Measurements from ENCODE around the gene ZNF311. TPM values are rescaled to one million over a fixed set of nuclear protein-coding genes. Genes with fewer than 3 reads are reported as not detected.

Gene ZNF311
- polyA plus RNA-seq, 2 of the 4 experiments (the other 2 are of a cell fraction) = 0.27 to 0.74 TPM

GRCh38 chr6:28983838-28984237 is 21.3 kb downstream of the ZNF311 start (continued):
- TF ChIP-seq HOXA7 (CRISPR knock-in tag; IDR thresholded peaks at IDR 0.05) = no peak
- no peak for TF ChIP-seq HOXB13 (CRISPR knock-in tag; IDR thresholded peaks at IDR 0.05; ENCODE audit: low read depth)

- H3K4me3 ChIP-seq = peak overlapping the region; percentile 80
- TF ChIP-seq RCOR1 (IDR thresholded peaks at IDR 0.05; ENCODE audit: low read depth, low read length) (no peak), MAX (IDR thresholded peaks at IDR 0.05) (0 out of 2 replicates have a peak, but pooled peaks have one; percentile 7)
- peak overlapping the region; percentile 72 to 83 for H3K27ac ChIP-seq
- FAIRE-seq (no peak), ATAC-seq (peak; percentile 66 to 75; a peak in 5 of 6 replicates), DNase-seq (ENCODE audit: low read depth in 1 of 2, low spot score in 1 of 2) (peak; percentile 46 to 81)
- POLR2A ChIA-PET = interaction anchor here (0.7 to 2.2 kb wide), 3 partner anchors 23 to 87 kb away, joined by 3 to 13 read pairs (median 3); partner anchors contain the start of genes TRIM27 and ZNF311
- CTCF ChIA-PET = interaction anchor here (0.9 to 3.2 kb wide), 9 partner anchors 15 to 252 kb away, joined by 3 to 19 read pairs (median 4); partner anchors contain the start of gene TRIM27
- WGBS (ENCODE audit: missing lambda C conversion rate) = 6% methylated on average over 17 of the region's 17 CpGs
- H3K9me3 ChIP-seq = no peaks in the 10 kb centered on the region
- H3K4me2 ChIP-seq = peak overlapping the region; percentile 81
- H3K4me1 ChIP-seq = peaks cover 10% of the 10 kb centered on the region
Measured at GRCh38 chr6:28982476-28983266, 22.4 kb downstream of the ZNF311 start.

DNA sequence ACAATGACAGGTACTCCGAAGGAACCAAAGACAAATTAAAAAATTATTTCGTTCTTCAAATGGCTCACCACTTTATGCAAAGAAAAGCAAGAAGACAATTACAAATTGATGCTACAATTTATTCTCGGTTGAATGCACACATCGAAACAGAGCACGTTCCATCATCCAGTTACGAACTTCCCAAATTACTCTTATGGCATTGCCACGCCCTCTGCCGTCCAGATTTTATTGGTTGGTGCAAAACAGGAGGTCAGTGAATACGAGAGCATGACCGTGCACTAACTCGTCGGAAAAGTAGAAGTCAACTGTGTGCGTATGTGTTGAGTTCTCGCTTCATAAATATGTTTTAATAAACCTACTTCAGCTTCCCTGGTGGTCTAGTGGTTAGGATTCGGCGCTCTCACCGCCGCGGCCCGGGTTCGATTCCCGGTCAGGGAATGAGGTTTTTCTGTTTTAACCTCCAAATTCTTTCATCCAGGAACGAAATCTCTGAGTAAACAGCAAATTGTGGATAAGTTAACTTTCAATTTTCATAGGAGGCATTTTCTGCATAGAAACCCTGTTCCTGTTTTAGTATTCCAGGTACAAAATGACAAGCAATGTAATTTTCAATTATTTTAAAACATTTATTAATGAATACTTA is 23.2 kb downstream of the ZNF311 start:
- Histone ChIP-seq H3K27ac (peak overlapping the region; percentile 72 to 83), H3K4me2 (peak overlapping the region; percentile 81), H3K4me1 (peaks cover 10% of the 10 kb centered on the region), H3K9me3 (no peaks in the 10 kb centered on the region), H3K4me3 (peak overlapping the region; percentile 80)
- under 1% methylated on average over 23 of the region's 23 CpGs for WGBS (ENCODE audit: missing lambda C conversion rate)
- ChIA-PET CTCF (interaction anchor here (0.9 to 3.1 kb wide), 13 partner anchors 14 to 251 kb away, joined by 3 to 7 read pairs (median 4); partner anchors contain the start of gene TRIM27), POLR2A (interaction anchor here (0.6 to 2.2 kb wide), 3 partner anchors 86 to 715 kb away, joined by 4 to 13 read pairs (median 8); partner anchors contain the start of gene ZSCAN26)
- FAIRE-seq = no peak
- DNase-seq (ENCODE audit: low read depth in 1 of 2, low spot score in 1 of 2) = peak; percentile 27 to 91
- ATAC-seq = peak; percentile 17 to 52; a peak in 3 of 6 replicates
- TF ChIP-seq RARB (CRISPR knock-in tag; IDR thresholded peaks at IDR 0.05) (no peak), KDM5A (IDR thresholded peaks at IDR 0.05) (no peak), RNF2 (IDR thresholded peaks at IDR 0.05; ENCODE audit: borderline replicate concordance, low read depth) (no peak), MAZ (IDR thresholded peaks at IDR 0.05; ENCODE audit: borderline replicate concordance, low read depth, low read length) (no peak), HOXB5 (CRISPR knock-in tag; IDR thresholded peaks at IDR 0.05) (no peak), HOXB13 (CRISPR knock-in tag; IDR thresholded peaks at IDR 0.05; ENCODE audit: low read depth) (no peak), CHD4 (IDR thresholded peaks at IDR 0.05; ENCODE audit: borderline replicate concordance) (no peak), POLR2A (IDR thresholded peaks at IDR 0.05; ENCODE audit: low read length) (no peak), ZC3H11A (IDR thresholded peaks at IDR 0.05) (no peak), EP300 (IDR thresholded peaks at IDR 0.05) (no peak), SREBF2 (IDR thresholded peaks at IDR 0.05) (peak; percentile 72), BHLHE40 (IDR thresholded peaks at IDR 0.05; ENCODE audit: low read depth, low read length) (no peak), GATA3 (IDR thresholded peaks at IDR 0.05; ENCODE audit: borderline replicate concordance) (no peak), MYC (IDR thresholded peaks at IDR 0.05; ENCODE audit: borderline replicate concordance, low read length) (no peak), HDAC2 (IDR thresholded peaks at IDR 0.05) (no peak), KDM1A (IDR thresholded peaks at IDR 0.05; ENCODE audit: low read depth) (no peak), ZSCAN20 (CRISPR knock-in tag; IDR thresholded peaks at IDR 0.05) (no peak), USF2 (IDR thresholded peaks at IDR 0.05) (no peak), JUN (IDR thresholded peaks at IDR 0.05) (0 out of 5 replicates have a peak, but pooled peaks of 1 of the 2 experiments have one; percentile 15), NR3C1 (IDR thresholded peaks at IDR 0.05) (no peak), ZFP36 (IDR thresholded peaks at IDR 0.05; ENCODE audit: borderline replicate concordance, partially characterized antibody) (no peak), MAFK (IDR thresholded peaks at IDR 0.05; ENCODE audit: partially characterized antibody) (peak; percentile 70), RFX5 (IDR thresholded peaks at IDR 0.05) (no peak), ATOH8 (CRISPR knock-in tag; IDR thresholded peaks at IDR 0.05; ENCODE audit: low read depth) (no peak), HOXA7 (CRISPR knock-in tag; IDR thresholded peaks at IDR 0.05) (no peak), NFE2L2 (conservative IDR thresholded peaks at IDR 0.05; ENCODE audit: low read length) (0 out of 2 replicates have a peak, but pooled peaks have one; percentile 13), RAD21 (conservative IDR thresholded peaks at IDR 0.05 in 1 of 2, IDR thresholded peaks at IDR 0.05 in 1 of 2) (no peak), FOSB (CRISPR knock-in tag; IDR thresholded peaks at IDR 0.05) (no peak)
- TF ChIP-seq, protein P1, sequence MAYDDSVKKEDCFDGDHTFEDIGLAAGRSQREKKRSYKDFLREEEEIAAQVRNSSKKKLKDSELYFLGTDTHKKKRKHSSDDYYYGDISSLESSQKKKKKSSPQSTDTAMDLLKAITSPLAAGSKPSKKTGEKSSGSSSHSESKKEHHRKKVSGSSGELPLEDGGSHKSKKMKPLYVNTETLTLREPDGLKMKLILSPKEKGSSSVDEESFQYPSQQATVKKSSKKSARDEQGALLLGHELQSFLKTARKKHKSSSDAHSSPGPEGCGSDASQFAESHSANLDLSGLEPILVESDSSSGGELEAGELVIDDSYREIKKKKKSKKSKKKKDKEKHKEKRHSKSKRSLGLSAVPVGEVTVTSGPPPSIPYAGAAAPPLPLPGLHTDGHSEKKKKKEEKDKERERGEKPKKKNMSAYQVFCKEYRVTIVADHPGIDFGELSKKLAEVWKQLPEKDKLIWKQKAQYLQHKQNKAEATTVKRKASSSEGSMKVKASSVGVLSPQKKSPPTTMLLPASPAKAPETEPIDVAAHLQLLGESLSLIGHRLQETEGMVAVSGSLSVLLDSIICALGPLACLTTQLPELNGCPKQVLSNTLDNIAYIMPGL (CRISPR knock-in tag; IDR thresholded peaks at IDR 0.05; ENCODE audit: borderline replicate concordance) = peak; percentile 37; the same call in 1 of the 2 replicates
